WERI-Rb-1 (cell line): ENCODE results near the gene CTDSPL.

ENCODE experiments used
- DNase-seq: peaks from one replicate; pipeline ENCODE4 v3.0.0-alpha.2; 2020
- H3K27ac ChIP-seq: fragments of 250-450 bp; sonication (Bioruptor Pico); 2 replicates; pipeline ENCODE4 v1.5.1; 2020; ENCODE audit warnings: mild to moderate bottlenecking, moderate library complexity
- H3K27me3 ChIP-seq: fragments of 250-450 bp; sonication (Bioruptor Pico); 2 replicates; pipeline ENCODE4 v1.5.1; 2021; ENCODE audit warnings: mild to moderate bottlenecking, low read depth, moderate library complexity; ENCODE audit not compliant: insufficient read depth, severe bottlenecking
- H3K36me3 ChIP-seq: fragments of 250-450 bp; sonication (Bioruptor Pico); 2 replicates; pipeline ENCODE4 v1.5.1; 2020; ENCODE audit warnings: mild to moderate bottlenecking, moderate library complexity
- H3K4me3 ChIP-seq: 2 replicates; pipeline ENCODE4 v1.5.1; 2011; ENCODE audit warnings: low read depth, mild to moderate bottlenecking, control low read depth, low read length
- H3K9me3 ChIP-seq: fragments of 250-450 bp; sonication (Bioruptor Pico); 2 replicates; pipeline ENCODE4 v1.5.1; 2021; ENCODE audit warnings: mild to moderate bottlenecking, moderate library complexity; ENCODE audit not compliant: severe bottlenecking
- TF ChIP-seq, protein P1 (sequence below): IDR thresholded peaks from 2 replicates; pipeline ENCODE4 v1.5.1; 2011; ENCODE audit warnings: low read depth, mild to moderate bottlenecking, control low read depth, inconsistent platforms, low read length

CTDSPL gene

DNA sequence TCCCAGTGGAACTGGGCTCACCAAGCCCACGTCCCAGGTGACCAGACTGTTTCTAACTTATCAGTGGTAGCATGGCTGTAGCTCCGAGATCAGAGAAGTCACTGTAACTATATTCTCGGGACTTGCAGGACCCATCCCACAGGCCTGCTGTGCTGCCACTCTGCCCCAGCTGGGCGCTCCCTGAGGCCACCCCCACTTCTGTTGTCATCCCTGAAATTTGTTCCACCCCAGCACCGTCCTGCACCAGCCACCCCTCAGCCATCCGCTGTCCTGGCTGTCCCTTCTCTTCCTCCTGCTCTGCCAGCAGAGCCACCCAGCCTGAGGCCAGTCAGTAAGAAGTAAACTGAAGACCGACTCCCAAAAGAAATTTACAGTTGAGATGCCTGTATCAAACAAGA is 95.9 kb downstream of the CTDSPL start:
- Histone ChIP-seq H3K36me3 (peaks cover 3% of the 10 kb centered on the region; the same call in 1 of the 2 replicates), H3K27ac (no peak overlapping the region), H3K4me3 (no peak overlapping the region), H3K27me3 (no peaks in the 10 kb centered on the region), H3K9me3 (no peaks in the 10 kb centered on the region)
- DNase-seq: no peak
- TF ChIP-seq, protein P1, sequence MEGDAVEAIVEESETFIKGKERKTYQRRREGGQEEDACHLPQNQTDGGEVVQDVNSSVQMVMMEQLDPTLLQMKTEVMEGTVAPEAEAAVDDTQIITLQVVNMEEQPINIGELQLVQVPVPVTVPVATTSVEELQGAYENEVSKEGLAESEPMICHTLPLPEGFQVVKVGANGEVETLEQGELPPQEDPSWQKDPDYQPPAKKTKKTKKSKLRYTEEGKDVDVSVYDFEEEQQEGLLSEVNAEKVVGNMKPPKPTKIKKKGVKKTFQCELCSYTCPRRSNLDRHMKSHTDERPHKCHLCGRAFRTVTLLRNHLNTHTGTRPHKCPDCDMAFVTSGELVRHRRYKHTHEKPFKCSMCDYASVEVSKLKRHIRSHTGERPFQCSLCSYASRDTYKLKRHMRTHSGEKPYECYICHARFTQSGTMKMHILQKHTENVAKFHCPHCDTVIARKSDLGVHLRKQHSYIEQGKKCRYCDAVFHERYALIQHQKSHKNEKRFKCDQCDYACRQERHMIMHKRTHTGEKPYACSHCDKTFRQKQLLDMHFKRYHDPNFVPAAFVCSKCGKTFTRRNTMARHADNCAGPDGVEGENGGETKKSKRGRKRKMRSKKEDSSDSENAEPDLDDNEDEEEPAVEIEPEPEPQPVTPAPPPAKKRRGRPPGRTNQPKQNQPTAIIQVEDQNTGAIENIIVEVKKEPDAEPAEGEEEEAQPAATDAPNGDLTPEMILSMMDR: no peak

- H3K27ac ChIP-seq: no peak overlapping the region
- no peak overlapping the region for H3K4me3 ChIP-seq
- TF ChIP-seq, protein P1: no peak
- H3K9me3 ChIP-seq: no peaks in the 10 kb centered on the region
- DNase-seq: no peak
- H3K36me3 ChIP-seq: no peaks in the 10 kb centered on the region
- no peaks in the 10 kb centered on the region for H3K27me3 ChIP-seq
These were observed 100.1 kb downstream of the CTDSPL start for GRCh38 chr3:37961622-37962431.

DNA sequence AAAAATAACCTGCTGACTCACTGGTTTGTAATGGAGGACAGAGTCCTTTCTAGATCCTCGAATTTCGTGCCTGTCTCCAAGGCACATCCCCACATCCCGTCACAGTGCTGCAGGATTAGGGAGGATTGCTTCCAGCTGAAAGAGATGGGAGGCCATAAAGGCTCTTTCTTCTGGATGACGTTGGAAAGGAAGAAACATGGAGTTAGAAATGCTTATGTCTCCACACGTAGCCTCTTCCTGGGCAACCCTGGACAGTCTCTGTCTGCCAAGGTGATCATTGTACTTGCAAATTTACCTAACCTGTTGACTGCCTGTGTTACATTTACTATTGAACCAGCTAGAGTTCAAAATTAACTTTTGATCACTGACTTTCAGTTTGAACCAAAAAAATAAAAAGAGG is 101.3 kb downstream of the CTDSPL start:
- no peak overlapping the region for H3K27ac ChIP-seq
- TF ChIP-seq, protein P1: no peak
- no peaks in the 10 kb centered on the region for H3K9me3 ChIP-seq
- H3K27me3 ChIP-seq: no peaks in the 10 kb centered on the region
- H3K36me3 ChIP-seq: no peaks in the 10 kb centered on the region
- DNase-seq: no peak
- H3K4me3 ChIP-seq: no peak overlapping the region

DNA sequence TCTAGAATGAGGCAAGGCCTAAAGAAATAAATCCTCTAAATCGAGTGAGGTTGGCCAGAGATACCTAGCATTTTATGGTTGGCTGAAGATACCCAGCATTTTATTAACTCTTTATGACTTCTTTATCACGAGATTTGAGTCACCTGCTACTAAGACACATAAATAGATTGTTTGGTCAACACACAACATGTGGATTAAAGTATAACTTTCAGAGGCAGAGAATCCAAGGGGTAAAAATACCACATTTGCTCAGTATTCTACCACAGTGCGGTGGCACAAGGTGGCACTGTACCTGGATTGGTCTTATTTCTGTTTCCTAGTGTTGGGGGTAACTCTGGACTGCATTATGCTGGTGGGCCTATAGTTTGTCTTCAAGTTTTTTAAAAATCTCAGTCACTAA is 102.0 kb downstream of the CTDSPL start:
- TF ChIP-seq, protein P1: no peak
- DNase-seq: no peak
- no peak overlapping the region for H3K27ac ChIP-seq
- no peaks in the 10 kb centered on the region for H3K36me3 ChIP-seq
- no peaks in the 10 kb centered on the region for H3K27me3 ChIP-seq
- no peaks in the 10 kb centered on the region for H3K9me3 ChIP-seq
- no peak overlapping the region for H3K4me3 ChIP-seq

DNA sequence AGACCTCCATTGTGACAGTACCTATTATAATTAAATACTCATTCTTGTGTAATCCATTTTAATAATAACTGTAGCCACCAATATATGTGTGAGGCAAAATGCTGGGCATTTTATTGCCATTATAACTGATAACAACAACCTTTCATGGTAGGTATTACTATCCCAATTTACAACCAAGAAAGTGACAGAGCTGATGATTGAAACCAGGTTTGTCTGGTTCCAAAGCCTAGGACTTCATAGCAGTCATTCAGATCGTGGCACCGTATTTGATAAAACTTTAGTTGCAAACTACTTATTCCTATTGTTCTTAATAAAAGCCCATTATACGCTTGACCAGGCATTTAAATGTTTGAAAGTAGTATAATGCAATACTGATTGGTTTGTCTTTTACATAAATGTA is 102.5 kb downstream of the CTDSPL start:
- Histone ChIP-seq H3K27ac (no peak overlapping the region), H3K9me3 (no peaks in the 10 kb centered on the region), H3K4me3 (no peak overlapping the region), H3K36me3 (no peaks in the 10 kb centered on the region), H3K27me3 (no peaks in the 10 kb centered on the region)
- TF ChIP-seq, protein P1: no peak
- no peak for DNase-seq

GRCh38 chr3:37964716-37965115 is 103.0 kb downstream of the CTDSPL start:
- no peak for DNase-seq
- H3K27ac ChIP-seq: no peak overlapping the region
- H3K27me3 ChIP-seq: no peaks in the 10 kb centered on the region
- H3K4me3 ChIP-seq: no peak overlapping the region
- no peaks in the 10 kb centered on the region for H3K9me3 ChIP-seq
- no peaks in the 10 kb centered on the region for H3K36me3 ChIP-seq
- TF ChIP-seq, protein P1: no peak
